ENCODE results near the gene LBX1.
"Not testable (repeated sequence)": the region's sequence is repeated elsewhere in the genome, so short reads cannot be mapped to it uniquely, and the experiment has no call there.

The LBX1 gene

DNA sequence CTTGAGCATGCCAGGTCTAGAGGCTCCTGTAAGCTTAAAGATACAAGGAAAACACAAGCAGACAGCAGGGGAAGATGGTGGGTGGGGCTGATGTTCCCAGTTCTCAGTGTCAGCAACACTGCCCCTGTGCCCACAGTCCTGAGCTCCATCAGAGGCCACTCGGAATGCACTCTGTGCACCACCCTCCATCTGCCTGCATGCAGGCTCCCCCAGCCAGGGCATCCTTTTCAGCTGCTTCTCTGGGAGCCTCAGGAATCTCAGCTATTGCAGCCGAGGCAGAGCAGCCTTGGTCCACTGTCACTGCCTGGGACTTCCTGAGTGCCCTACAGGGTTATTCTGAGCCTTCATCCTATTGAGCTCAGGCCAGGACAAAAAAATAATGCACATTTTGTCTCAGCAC, 22.2 kb downstream of the LBX1 start:
- Histone ChIP-seq H3K27ac (ENCODE audit: low read depth in 2 of 2, low read length in 2 of 2) (no peak overlapping the region), H3K4me1 (ENCODE audit: control insufficient read depth in 2 of 2, insufficient read depth in 2 of 2, low read length in 2 of 2) (no peaks in the 10 kb centered on the region), H3K9me3 (ENCODE audit: control insufficient read depth in 2 of 2, low read length in 2 of 2) (no peaks in the 10 kb centered on the region), H3K27me3 (ENCODE audit: control insufficient read depth in 2 of 2, insufficient read depth in 2 of 2, low read length in 2 of 2) (peaks cover 19 to 24% of the 10 kb centered on the region in 2 donors), H3K9ac (ENCODE audit: low read depth in 1 of 2, low read length in 2 of 2) (no peak overlapping the region), H3K4me3 (ENCODE audit: low read length in 2 of 2) (no peak overlapping the region), H3K36me3 (ENCODE audit: control insufficient read depth in 2 of 2, insufficient read depth in 2 of 2, low read length in 2 of 2) (no peaks in the 10 kb centered on the region)

GRCh38 chr10:101202667-101203066, 26.6 kb downstream of the LBX1 start:
- not testable (repeated sequence) for H3K36me3 ChIP-seq (ENCODE audit: control insufficient read depth in 2 of 2, insufficient read depth in 2 of 2, low read length in 2 of 2); H3K4me1 ChIP-seq (ENCODE audit: control insufficient read depth in 2 of 2, insufficient read depth in 2 of 2, low read length in 2 of 2); H3K27ac ChIP-seq (ENCODE audit: low read depth in 2 of 2, low read length in 2 of 2); H3K9ac ChIP-seq (ENCODE audit: low read depth in 1 of 2, low read length in 2 of 2); H3K4me3 ChIP-seq (ENCODE audit: low read length in 2 of 2); H3K9me3 ChIP-seq (ENCODE audit: control insufficient read depth in 2 of 2, low read length in 2 of 2); H3K27me3 ChIP-seq (ENCODE audit: control insufficient read depth in 2 of 2, insufficient read depth in 2 of 2, low read length in 2 of 2)

GRCh38 chr10:101198326-101198977, 30.8 kb downstream of the LBX1 start:
- H3K27me3 ChIP-seq (ENCODE audit: control insufficient read depth in 2 of 2, insufficient read depth in 2 of 2, low read length in 2 of 2); H3K4me1 ChIP-seq (ENCODE audit: control insufficient read depth in 2 of 2, insufficient read depth in 2 of 2, low read length in 2 of 2): not testable (repeated sequence)

DNA sequence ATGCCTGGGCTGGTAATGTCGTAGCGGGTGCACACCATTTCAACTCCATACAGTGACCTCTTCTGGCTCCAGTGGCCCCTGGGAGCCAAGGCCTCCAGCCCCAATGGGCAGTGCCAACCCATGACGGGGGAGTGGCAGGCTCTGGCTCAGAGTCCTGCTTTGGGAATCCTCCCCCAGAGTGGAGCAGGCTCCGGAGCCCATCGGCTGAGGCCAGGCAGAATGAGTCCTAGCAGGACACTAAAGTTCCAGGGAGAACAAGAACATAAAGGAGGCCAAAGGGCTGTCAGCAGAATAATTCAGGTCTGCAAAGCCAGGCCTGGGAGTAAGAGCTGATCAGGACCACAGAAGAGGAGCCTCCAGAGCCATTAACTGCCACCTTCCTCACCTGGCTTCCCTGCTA, 33.3 kb downstream of the LBX1 start:
- H3K27ac ChIP-seq (ENCODE audit: low read depth in 2 of 2, low read length in 2 of 2), result no peak overlapping the region
- H3K27me3 ChIP-seq (ENCODE audit: control insufficient read depth in 2 of 2, insufficient read depth in 2 of 2, low read length in 2 of 2), result peaks cover 6 to 7% of the 10 kb centered on the region in 2 donors
- no peaks in the 10 kb centered on the region for H3K36me3 ChIP-seq (ENCODE audit: control insufficient read depth in 2 of 2, insufficient read depth in 2 of 2, low read length in 2 of 2)
- no peaks in the 10 kb centered on the region for H3K9me3 ChIP-seq (ENCODE audit: control insufficient read depth in 2 of 2, low read length in 2 of 2)
- H3K9ac ChIP-seq (ENCODE audit: low read depth in 1 of 2, low read length in 2 of 2), result no peak overlapping the region
- no peak overlapping the region for H3K4me3 ChIP-seq (ENCODE audit: low read length in 2 of 2)
- H3K4me1 ChIP-seq (ENCODE audit: control insufficient read depth in 2 of 2, insufficient read depth in 2 of 2, low read length in 2 of 2), result no peaks in the 10 kb centered on the region

More at GRCh38 chr10:101198326-101198977, 30.8 kb downstream of the LBX1 start:
- H3K9ac ChIP-seq (ENCODE audit: low read depth in 1 of 2, low read length in 2 of 2); H3K4me3 ChIP-seq (ENCODE audit: low read length in 2 of 2); H3K9me3 ChIP-seq (ENCODE audit: control insufficient read depth in 2 of 2, low read length in 2 of 2); H3K36me3 ChIP-seq (ENCODE audit: control insufficient read depth in 2 of 2, insufficient read depth in 2 of 2, low read length in 2 of 2); H3K27ac ChIP-seq (ENCODE audit: low read depth in 2 of 2, low read length in 2 of 2): not testable (repeated sequence)

GRCh38 chr10:101189461-101190401, 39.5 kb downstream of the LBX1 start:
- H3K4me1 ChIP-seq (ENCODE audit: control insufficient read depth in 2 of 2, insufficient read depth in 2 of 2, low read length in 2 of 2), result no peaks in the 10 kb centered on the region
- H3K4me3 ChIP-seq (ENCODE audit: low read length in 2 of 2), result no peak overlapping the region
- H3K27me3 ChIP-seq (ENCODE audit: control insufficient read depth in 2 of 2, insufficient read depth in 2 of 2, low read length in 2 of 2), result peaks cover 8 to 11% of the 10 kb centered on the region in 2 donors
- no peak overlapping the region for H3K27ac ChIP-seq (ENCODE audit: low read depth in 2 of 2, low read length in 2 of 2)
- H3K9ac ChIP-seq (ENCODE audit: low read depth in 1 of 2, low read length in 2 of 2), result no peak overlapping the region
- H3K36me3 ChIP-seq (ENCODE audit: control insufficient read depth in 2 of 2, insufficient read depth in 2 of 2, low read length in 2 of 2), result no peaks in the 10 kb centered on the region
- H3K9me3 ChIP-seq (ENCODE audit: control insufficient read depth in 2 of 2, low read length in 2 of 2), result no peaks in the 10 kb centered on the region

DNA sequence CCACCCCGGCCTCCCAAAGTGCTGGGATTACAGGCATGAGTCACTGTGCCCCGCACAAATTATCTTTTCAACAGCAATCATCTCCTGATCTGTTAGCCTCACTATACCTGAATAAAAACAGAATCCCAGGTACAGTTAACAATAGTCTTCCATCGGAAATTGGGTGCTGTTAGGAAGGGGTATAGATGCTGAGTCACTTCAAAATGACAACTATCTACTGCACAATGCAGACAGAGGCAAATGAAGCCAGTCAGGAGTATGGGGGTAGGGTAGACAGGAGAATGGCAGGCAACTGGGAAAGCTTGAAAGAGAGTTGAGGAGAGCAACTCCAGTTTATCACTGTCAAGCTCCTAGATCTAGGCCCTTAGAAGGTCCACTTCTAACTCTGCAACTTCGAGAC, 40.3 kb downstream of the LBX1 start:
- Histone ChIP-seq H3K27ac (ENCODE audit: low read depth in 2 of 2, low read length in 2 of 2) (no peak overlapping the region), H3K9ac (ENCODE audit: low read depth in 1 of 2, low read length in 2 of 2) (no peak overlapping the region), H3K4me3 (ENCODE audit: low read length in 2 of 2) (no peak overlapping the region), H3K36me3 (ENCODE audit: control insufficient read depth in 2 of 2, insufficient read depth in 2 of 2, low read length in 2 of 2) (no peaks in the 10 kb centered on the region), H3K9me3 (ENCODE audit: control insufficient read depth in 2 of 2, low read length in 2 of 2) (no peaks in the 10 kb centered on the region), H3K27me3 (ENCODE audit: control insufficient read depth in 2 of 2, insufficient read depth in 2 of 2, low read length in 2 of 2) (peaks cover 8 to 11% of the 10 kb centered on the region in 2 donors), H3K4me1 (ENCODE audit: control insufficient read depth in 2 of 2, insufficient read depth in 2 of 2, low read length in 2 of 2) (no peaks in the 10 kb centered on the region)

GRCh38 chr10:101183458-101184183, 45.6 kb downstream of the LBX1 start:
- Histone ChIP-seq H3K9ac (ENCODE audit: low read depth in 1 of 2, low read length in 2 of 2) (no peak overlapping the region), H3K9me3 (ENCODE audit: control insufficient read depth in 2 of 2, low read length in 2 of 2) (no peaks in the 10 kb centered on the region), H3K4me1 (ENCODE audit: control insufficient read depth in 2 of 2, insufficient read depth in 2 of 2, low read length in 2 of 2) (no peaks in the 10 kb centered on the region), H3K4me3 (ENCODE audit: low read length in 2 of 2) (no peak overlapping the region), H3K27me3 (ENCODE audit: control insufficient read depth in 2 of 2, insufficient read depth in 2 of 2, low read length in 2 of 2) (peaks cover 9 to 15% of the 10 kb centered on the region in 2 donors), H3K27ac (ENCODE audit: low read depth in 2 of 2, low read length in 2 of 2) (no peak overlapping the region), H3K36me3 (ENCODE audit: control insufficient read depth in 2 of 2, insufficient read depth in 2 of 2, low read length in 2 of 2) (no peaks in the 10 kb centered on the region)

DNA sequence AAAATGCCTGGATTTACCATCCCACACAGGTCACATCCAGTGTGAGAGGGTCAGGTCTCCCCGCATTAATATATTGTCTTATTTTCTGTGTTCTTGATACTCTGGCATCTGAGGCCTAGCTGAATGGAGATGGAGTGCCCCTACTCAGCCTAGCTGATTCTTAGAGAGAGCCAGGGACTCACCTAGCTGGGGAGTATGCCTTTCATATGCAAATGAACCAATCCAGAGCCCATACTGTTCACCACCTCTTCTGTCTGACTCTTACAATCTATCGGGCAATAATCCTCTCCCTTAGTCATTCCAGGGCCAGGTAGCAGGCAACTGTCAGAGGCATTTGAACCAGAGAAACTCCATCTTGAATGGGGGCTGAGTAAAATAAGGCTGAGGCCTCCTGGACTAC, 46.3 kb downstream of the LBX1 start:
- peaks cover 9 to 15% of the 10 kb centered on the region in 2 donors for H3K27me3 ChIP-seq (ENCODE audit: control insufficient read depth in 2 of 2, insufficient read depth in 2 of 2, low read length in 2 of 2)
- no peaks in the 10 kb centered on the region for H3K4me1 ChIP-seq (ENCODE audit: control insufficient read depth in 2 of 2, insufficient read depth in 2 of 2, low read length in 2 of 2)
- no peak overlapping the region for H3K9ac ChIP-seq (ENCODE audit: low read depth in 1 of 2, low read length in 2 of 2)
- H3K4me3 ChIP-seq (ENCODE audit: low read length in 2 of 2), result no peak overlapping the region
- no peak overlapping the region for H3K27ac ChIP-seq (ENCODE audit: low read depth in 2 of 2, low read length in 2 of 2)
- no peaks in the 10 kb centered on the region for H3K9me3 ChIP-seq (ENCODE audit: control insufficient read depth in 2 of 2, low read length in 2 of 2)
- H3K36me3 ChIP-seq (ENCODE audit: control insufficient read depth in 2 of 2, insufficient read depth in 2 of 2, low read length in 2 of 2), result no peaks in the 10 kb centered on the region
